ENCODE measurements around the gene NUDT12. TPM values are rescaled to one million over a fixed set of nuclear protein-coding genes. Genes with fewer than 3 reads are reported as not detected.

NUDT12 gene
- total RNA-seq, 1 experiment from 2014 or later: 11.3 TPM

GRCh38 chr5:103589357-103589756 lies 26.8 kb upstream of the NUDT12 start:
- no peak overlapping the region for H2BK120ac ChIP-seq (ENCODE audit: low read depth, low read length, poor library complexity, severe bottlenecking)
- H2BK20ac ChIP-seq (ENCODE audit: low read depth, low read length, poor library complexity, severe bottlenecking): no peak overlapping the region
- no peaks in the 10 kb centered on the region for H3K4me1 ChIP-seq (ENCODE audit: insufficient read depth, low read length)
- H3K4me3 Mint-ChIP-seq: no peak overlapping the region
- H3K27ac Mint-ChIP-seq: no peak overlapping the region
- no peak overlapping the region for H3K27ac ChIP-seq (ENCODE audit: insufficient read length, low read depth, low read length)
- no CpG with 5 or more reads among the region's 3 CpGs for WGBS (ENCODE audit: extremely low coverage, insufficient read length, low lambda C conversion rate)
- H4K91ac ChIP-seq (ENCODE audit: insufficient read length, low read depth, low read length): no peak overlapping the region
- H2AK5ac ChIP-seq (ENCODE audit: insufficient read length, low read length): no peak overlapping the region
- no peaks in the 10 kb centered on the region for H3K27me3 ChIP-seq (ENCODE audit: insufficient read depth, low read length)
- no peaks in the 10 kb centered on the region for H3K23me2 ChIP-seq (ENCODE audit: insufficient read length, low read depth, low read length, poor library complexity, severe bottlenecking)
- H3K4me2 ChIP-seq (ENCODE audit: insufficient read depth, insufficient read length, low read length): no peak overlapping the region
- no peak for TF ChIP-seq CTCF (conservative IDR thresholded peaks at IDR 0.05)
- no peaks in the 10 kb centered on the region for H3K9me3 Mint-ChIP-seq
- no peak overlapping the region for H3K14ac ChIP-seq (ENCODE audit: insufficient read depth, low read length)
- H3T11ph ChIP-seq (ENCODE audit: low read length): no peak overlapping the region
- H3K79me2 ChIP-seq (ENCODE audit: insufficient read depth, low read length): no peaks in the 10 kb centered on the region
- no peak overlapping the region for H2BK15ac ChIP-seq (ENCODE audit: low read depth, low read length)
- H2BK12ac ChIP-seq (ENCODE audit: insufficient read length, low read depth, low read length): no peak overlapping the region
- H2BK5ac ChIP-seq (ENCODE audit: insufficient read length, low read length): no peak overlapping the region
- DNase-seq: no peak
- no peak overlapping the region for H4K5ac ChIP-seq (ENCODE audit: insufficient read length, low read depth, low read length)
- H3K9ac ChIP-seq (ENCODE audit: extremely low read depth, insufficient read length, low read length): no peak overlapping the region
- H3K18ac ChIP-seq (ENCODE audit: insufficient read length, low read depth, low read length): no peak overlapping the region
- H3K27me3 Mint-ChIP-seq (ENCODE audit: low read depth): no peaks in the 10 kb centered on the region
- H2AFZ ChIP-seq (ENCODE audit: low read length): no peak overlapping the region
- no peak overlapping the region for H4K8ac ChIP-seq (replicated peaks; ENCODE audit: insufficient read length, low read depth, low read length)
- H3K23ac ChIP-seq (ENCODE audit: insufficient read length, low read depth, low read length): no peak overlapping the region
- H3K9me3 ChIP-seq (ENCODE audit: control insufficient read depth, low read depth, low read length): no peaks in the 10 kb centered on the region
- no peak overlapping the region for H3K56ac ChIP-seq (ENCODE audit: insufficient read length, low read depth, low read length)
- no peaks in the 10 kb centered on the region for H3K4me1 Mint-ChIP-seq
- no peaks in the 10 kb centered on the region for H3K36me3 Mint-ChIP-seq (ENCODE audit: insufficient read depth in 1 of 3, low read depth in 3 of 3)
- H3K79me1 ChIP-seq (ENCODE audit: insufficient read depth, low read depth, low read length, poor library complexity, severe bottlenecking): no peaks in the 10 kb centered on the region
- no peak overlapping the region for H3K4ac ChIP-seq (ENCODE audit: low read depth, low read length)
- no peaks in the 10 kb centered on the region for H4K20me1 ChIP-seq (ENCODE audit: control insufficient read depth, insufficient read depth, insufficient read length)

Data from H9 (cell line).